Measurements from ENCODE around the gene ELF2.
A peak's percentile ranks its signal among the peaks of the same experiment; 100 is the strongest.
"Not testable (repeated sequence)": the region's sequence is repeated elsewhere in the genome, so short reads cannot be mapped to it uniquely, and the experiment has no call there.

Gene ELF2

DNA sequence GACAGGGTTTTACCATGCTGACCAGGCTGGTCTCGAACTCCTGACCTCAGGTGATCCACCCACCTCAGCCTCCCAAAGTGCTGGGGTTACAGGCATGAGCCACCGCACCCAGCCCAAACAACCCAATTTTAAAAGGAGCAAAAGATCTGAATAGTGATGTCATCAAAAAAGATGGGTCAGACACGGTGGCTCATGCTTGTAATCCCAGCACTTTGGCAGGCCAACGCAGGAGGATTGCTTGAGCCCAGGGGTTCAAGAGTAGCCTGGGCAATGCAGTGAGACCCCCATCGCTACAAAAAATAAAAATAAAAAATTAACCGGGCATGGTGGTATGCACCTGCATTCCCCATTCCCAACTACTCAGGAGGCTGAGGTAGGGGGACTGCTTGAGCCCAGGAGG lies 6.1 kb downstream of the ELF2 start:
- no peak for DNase-seq (ENCODE audit: low read depth)

DNA sequence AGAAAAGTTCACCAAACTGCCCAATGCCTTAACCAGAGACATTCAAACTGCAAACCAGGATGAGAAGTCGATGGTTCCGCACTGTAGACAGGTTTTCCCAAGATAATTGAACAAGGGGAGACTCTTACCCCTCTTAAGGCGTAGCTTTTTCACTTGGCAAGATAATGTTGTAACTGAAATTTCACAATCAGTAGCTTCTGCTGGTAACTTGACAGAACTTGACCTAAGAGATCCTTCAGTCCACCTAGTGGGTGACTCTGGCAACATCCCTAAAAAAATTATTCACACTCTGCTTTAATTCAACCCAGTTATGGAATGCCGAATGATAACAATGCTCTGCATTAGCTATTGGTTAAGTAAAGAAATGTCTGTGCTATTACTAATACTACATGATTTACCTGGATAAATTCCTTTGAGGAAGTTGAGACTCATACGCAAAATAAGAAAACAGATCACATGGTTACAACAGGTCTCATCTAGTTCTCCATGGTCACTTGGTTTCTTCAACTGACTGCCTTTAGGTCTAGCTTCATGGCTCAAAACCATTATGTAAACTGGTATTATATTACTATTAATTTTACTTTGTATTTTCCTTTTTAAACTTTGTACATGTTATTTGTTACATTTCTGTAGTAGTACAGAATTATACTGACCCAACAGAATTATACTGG lies 9.1 kb downstream of the ELF2 start:
- no peak overlapping the region for H3K4me3 ChIP-seq (ENCODE audit: low read length)
- peak; percentile 69 for DNase-seq (ENCODE audit: low read depth)
- TF ChIP-seq, protein P1, sequence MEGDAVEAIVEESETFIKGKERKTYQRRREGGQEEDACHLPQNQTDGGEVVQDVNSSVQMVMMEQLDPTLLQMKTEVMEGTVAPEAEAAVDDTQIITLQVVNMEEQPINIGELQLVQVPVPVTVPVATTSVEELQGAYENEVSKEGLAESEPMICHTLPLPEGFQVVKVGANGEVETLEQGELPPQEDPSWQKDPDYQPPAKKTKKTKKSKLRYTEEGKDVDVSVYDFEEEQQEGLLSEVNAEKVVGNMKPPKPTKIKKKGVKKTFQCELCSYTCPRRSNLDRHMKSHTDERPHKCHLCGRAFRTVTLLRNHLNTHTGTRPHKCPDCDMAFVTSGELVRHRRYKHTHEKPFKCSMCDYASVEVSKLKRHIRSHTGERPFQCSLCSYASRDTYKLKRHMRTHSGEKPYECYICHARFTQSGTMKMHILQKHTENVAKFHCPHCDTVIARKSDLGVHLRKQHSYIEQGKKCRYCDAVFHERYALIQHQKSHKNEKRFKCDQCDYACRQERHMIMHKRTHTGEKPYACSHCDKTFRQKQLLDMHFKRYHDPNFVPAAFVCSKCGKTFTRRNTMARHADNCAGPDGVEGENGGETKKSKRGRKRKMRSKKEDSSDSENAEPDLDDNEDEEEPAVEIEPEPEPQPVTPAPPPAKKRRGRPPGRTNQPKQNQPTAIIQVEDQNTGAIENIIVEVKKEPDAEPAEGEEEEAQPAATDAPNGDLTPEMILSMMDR (conservative IDR thresholded peaks at IDR 0.05; ENCODE audit: low read length), result peak; percentile 70

More for the DNA sequence above, 6.1 kb downstream of the ELF2 start:
- no peak overlapping the region for H3K4me3 ChIP-seq (ENCODE audit: low read length)
- TF ChIP-seq, protein P1 (conservative IDR thresholded peaks at IDR 0.05; ENCODE audit: low read length), result no peak

- DNase-seq (ENCODE audit: low read depth), result no peak
- TF ChIP-seq, protein P1 (conservative IDR thresholded peaks at IDR 0.05; ENCODE audit: low read length), result no peak
- no peak overlapping the region for H3K4me3 ChIP-seq (ENCODE audit: low read length)
These were observed 12.3 kb downstream of the ELF2 start for GRCh38 chr4:139164731-139165130.

- H3K4me3 ChIP-seq (ENCODE audit: low read length), result no peak overlapping the region
- DNase-seq (ENCODE audit: low read depth), result no peak
- TF ChIP-seq, protein P1 (conservative IDR thresholded peaks at IDR 0.05; ENCODE audit: low read length), result no peak
These were observed 13.2 kb downstream of the ELF2 start for GRCh38 chr4:139163806-139164206.

DNA sequence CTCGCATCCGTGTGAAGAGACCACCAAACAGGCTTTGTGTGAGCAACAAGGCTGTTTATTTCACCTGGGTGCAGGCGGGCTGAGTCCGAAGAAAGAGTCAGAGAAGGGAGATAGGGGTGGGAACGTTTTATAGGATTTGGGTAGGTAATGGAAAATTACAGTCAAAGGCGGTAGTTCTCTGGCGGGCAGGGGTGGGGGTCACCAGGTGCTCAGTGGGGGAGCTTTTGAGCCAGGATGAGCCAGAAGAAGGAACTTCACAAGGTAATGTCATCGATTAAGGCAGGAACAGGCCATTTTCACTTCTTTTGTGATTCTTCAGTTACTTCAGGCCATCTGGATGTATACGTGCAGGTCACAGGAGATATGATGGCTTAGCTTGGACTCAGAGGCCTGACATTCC lies 19.0 kb downstream of the ELF2 start:
- DNase-seq (ENCODE audit: low read depth), result not testable (repeated sequence)

GRCh38 chr4:139154952-139155557 lies 22.0 kb downstream of the ELF2 start:
- TF ChIP-seq, protein P1 (conservative IDR thresholded peaks at IDR 0.05; ENCODE audit: low read length), result no peak
- H3K4me3 ChIP-seq (ENCODE audit: low read length), result no peak overlapping the region
- DNase-seq (ENCODE audit: low read depth), result no peak

More for the DNA sequence above, 19.0 kb downstream of the ELF2 start:
- H3K4me3 ChIP-seq (ENCODE audit: low read length), result not testable (repeated sequence)

DNA sequence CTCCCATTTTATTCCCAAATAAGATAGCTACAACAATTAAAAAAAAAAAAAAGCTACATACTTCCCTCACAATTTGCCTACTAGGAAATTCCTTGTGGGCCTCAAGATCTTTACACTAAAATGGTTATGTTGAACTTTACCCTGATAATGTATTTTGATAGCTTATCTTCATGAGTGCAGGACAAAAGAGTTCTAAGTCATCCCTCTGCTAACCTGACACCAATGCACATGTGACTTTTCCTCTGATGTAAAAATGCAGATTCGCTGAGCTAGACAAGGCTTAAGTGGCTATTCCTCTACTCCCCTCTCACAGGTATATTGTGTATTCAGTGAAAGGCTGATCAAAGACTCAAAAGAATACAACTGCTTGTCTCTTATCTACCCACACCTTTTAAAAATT lies 22.5 kb downstream of the ELF2 start:
- TF ChIP-seq, protein P1 (conservative IDR thresholded peaks at IDR 0.05; ENCODE audit: low read length), result no peak
- no peak overlapping the region for H3K4me3 ChIP-seq (ENCODE audit: low read length)
- no peak for DNase-seq (ENCODE audit: low read depth)

All from AG10803 (cell line).